AG04449 (cell line): ENCODE data around the gene METAP1D.

Experiments
- CTCF ChIA-PET: fragments of 350-600 bp; formaldehyde crosslinking; extraction: SDS; loops from one replicate; lab custom pipeline; 2021; ENCODE audit warnings: antibody characterized with exemption; lab: Yijun Ruan, JAX
- POLR2A ChIA-PET: fragments of 400-600, 350-600 bp; formaldehyde crosslinking; extraction: SDS; loops from one replicate; lab custom pipeline; 2020; ENCODE audit warnings: antibody characterized with exemption, inconsistent platforms; lab: Yijun Ruan, JAX
- DNase-seq: peaks from one replicate; pipeline ENCODE4 v3.0.0-alpha.2; 2010; ENCODE audit warnings: low read depth, low spot score
- H3K4me3 ChIP-seq: 2 replicates; pipeline ENCODE4 v1.5.1; 2011; ENCODE audit warnings: low read depth, mild to moderate bottlenecking, control low read depth, low read length
- CTCF ChIP-seq: IDR thresholded peaks from one replicate; pipeline ENCODE4 v1.5.1; 2011; ENCODE audit warnings: mild to moderate bottlenecking, moderate library complexity, low read length, control low read depth, inconsistent platforms; ENCODE audit not compliant: insufficient read depth; ENCODE audit errors: missing control alignments

METAP1D gene

GRCh38 chr2:172090044-172090961 is 90.5 kb downstream of the METAP1D start:
- POLR2A ChIA-PET: interaction anchor here (0.6 to 1.7 kb wide), 2 partner anchors 10 to 11 kb away, joined by 3 to 4 read pairs; no protein-coding TSS in a partner anchor
- CTCF ChIA-PET: interaction anchor here (1.2 kb wide), 1 partner anchor 279 kb away, joined by 5 read pairs; no protein-coding TSS in a partner anchor

DNA sequence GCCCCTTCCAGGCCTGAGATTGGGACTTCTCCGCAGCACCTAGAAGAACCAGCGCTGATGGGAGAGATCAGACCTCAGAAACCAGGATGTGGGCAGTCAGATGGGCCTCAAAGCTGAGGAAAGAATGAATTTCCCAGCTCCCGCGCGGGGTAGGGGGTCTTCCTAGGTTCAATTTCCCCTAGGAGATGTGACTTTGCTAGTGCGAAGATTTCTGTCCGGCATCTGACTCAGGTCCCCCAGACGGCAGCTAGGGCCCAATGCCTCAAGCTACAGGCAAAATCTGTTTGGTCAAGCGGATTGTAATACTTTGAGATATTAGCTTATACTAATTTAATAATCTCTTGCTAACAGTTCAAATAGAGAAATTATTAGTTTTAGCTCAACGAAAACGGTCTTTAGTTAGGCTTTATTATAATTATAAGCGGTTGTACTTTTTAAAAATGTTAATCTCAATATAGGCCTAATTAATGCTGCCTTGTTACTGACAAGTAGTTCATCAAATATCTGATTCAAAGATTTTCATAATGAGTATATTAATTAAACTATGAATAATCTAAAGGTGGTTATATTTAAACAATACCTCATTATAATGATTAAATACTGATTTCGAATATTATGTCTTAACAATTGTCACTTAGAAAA is 91.4 kb downstream of the METAP1D start:
- ChIA-PET POLR2A (interaction anchor here (0.6 to 1.7 kb wide), 2 partner anchors 9 to 11 kb away, joined by 3 to 4 read pairs; no protein-coding TSS in a partner anchor), CTCF (interaction anchor here (1.2 to 1.8 kb wide), 2 partner anchors 11 to 279 kb away, joined by 5 to 11 read pairs; partner anchors contain the start of gene DLX2)
- no peak for TF ChIP-seq CTCF
- H3K4me3 ChIP-seq: no peak overlapping the region
- DNase-seq: no peak

More at GRCh38 chr2:172090044-172090961, 90.5 kb downstream of the METAP1D start:
- no peak for TF ChIP-seq CTCF
- H3K4me3 ChIP-seq: no peak overlapping the region
- DNase-seq: no peak

- H3K4me3 ChIP-seq: no peak overlapping the region
- POLR2A ChIA-PET: interaction anchor here (0.6 kb wide), 1 partner anchor 9 kb away, joined by 3 read pairs; no protein-coding TSS in a partner anchor
- no peak for DNase-seq
- CTCF ChIA-PET: interaction anchor here (0.9 to 1.8 kb wide), 4 partner anchors 11 to 281 kb away, joined by 3 to 11 read pairs (median 4); partner anchors contain the start of gene DLX2
- TF ChIP-seq CTCF: no peak
These were observed 92.2 kb downstream of the METAP1D start for GRCh38 chr2:172091761-172092566.

DNA sequence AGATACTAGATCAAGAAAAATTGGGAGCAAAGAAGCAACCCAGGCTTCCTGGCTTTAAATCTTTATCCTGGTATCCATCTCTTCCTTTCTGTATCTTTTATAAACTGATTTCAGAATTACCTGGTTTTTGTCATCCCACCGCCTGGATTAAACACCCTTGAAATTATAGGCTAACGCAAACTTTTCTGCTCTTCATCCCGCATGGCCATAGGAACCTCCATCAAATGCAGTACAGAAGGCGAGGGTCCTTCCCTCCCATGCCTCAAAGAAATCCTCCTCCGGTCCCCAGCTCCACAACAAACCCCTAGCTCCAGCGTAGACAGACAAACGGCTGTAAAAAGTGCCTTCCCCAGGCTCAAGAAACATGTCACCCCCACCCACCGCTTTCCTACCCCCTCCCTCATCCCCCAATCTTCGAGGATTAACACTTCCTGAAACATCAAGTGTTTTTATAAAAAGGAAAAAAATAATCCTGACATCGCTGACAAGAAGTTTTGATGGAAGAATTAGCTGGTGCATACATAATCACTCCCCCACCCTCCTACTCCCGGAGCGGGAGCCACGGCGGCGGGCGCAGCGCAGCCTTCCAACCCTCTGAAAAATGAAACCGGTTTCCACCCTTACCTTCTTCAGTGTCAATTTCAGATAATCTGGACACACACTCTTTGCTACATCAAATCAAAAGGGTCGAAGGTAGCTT is 93.1 kb downstream of the METAP1D start:
- POLR2A ChIA-PET: no interaction called here
- no peak for TF ChIP-seq CTCF
- no peak for DNase-seq
- CTCF ChIA-PET: interaction anchor here (0.8 to 1.8 kb wide), 4 partner anchors 10 to 389 kb away, joined by 3 to 11 read pairs (median 4); partner anchors contain the start of gene DLX2
- peak overlapping the region; percentile 26 for H3K4me3 ChIP-seq
